ENCODE results near the gene MANBA.
"Not testable (repeated sequence)": the region's sequence is repeated elsewhere in the genome, so short reads cannot be mapped to it uniquely, and the experiment has no call there.

Gene MANBA

DNA sequence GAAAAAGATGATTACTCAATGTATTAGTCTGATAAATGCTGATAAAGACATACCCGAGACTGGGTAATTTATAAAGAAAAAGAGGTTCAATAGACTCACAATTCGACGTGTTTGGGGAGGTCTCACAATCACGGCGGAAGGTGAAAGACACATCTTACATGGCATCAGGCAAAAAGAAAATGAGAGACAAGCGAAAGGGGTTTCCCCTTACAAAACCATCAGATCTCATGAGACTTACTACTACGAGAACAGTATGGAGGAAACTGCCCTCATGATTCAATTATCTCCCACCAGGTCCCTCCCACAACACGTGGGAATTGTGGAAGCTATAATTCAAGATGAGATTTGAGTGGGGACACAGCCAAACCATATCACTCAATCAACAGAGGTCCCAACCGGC lies 141.7 kb downstream of the MANBA start:
- DNase-seq, result not testable (repeated sequence)

DNA sequence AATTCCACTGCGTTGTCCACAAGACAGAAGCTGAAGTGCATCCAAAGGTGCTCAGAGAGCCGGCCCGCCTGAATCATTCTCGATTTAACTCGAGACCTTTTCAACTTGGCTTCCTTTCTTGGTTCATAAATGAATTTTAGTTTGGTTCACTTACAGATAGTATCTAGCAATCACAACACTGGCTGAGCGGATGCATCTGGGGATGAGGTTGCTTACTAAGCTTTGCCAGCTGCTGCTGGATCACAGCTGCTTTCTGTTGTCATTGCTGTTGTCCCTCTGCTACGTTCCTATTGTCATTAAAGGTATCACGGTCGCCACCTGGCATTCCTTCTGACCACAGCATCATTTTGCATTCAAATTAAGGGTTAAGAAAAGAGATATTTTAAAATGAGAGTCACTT lies 144.1 kb downstream of the MANBA start:
- no peak for DNase-seq

DNA sequence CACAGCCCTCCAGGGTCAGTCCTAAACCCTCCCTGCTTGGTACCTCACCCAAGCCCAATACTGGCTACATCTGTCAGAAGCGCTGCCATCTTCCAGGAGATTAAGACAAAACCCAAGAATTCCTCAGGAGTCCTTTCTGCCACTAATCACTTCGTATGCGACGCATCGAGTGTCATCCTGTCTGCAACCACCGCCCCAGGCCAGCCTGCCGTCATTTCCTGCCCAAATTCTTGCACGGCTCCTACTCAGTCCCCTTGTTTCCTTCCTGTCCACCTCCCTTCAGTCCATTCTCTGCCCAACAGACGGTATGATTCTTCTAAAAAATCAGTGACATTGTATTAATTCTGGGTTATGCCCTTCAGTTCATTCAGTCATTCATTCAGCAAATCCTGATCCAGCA lies 146.0 kb downstream of the MANBA start:
- peak; percentile 57 to 65 for DNase-seq

DNA sequence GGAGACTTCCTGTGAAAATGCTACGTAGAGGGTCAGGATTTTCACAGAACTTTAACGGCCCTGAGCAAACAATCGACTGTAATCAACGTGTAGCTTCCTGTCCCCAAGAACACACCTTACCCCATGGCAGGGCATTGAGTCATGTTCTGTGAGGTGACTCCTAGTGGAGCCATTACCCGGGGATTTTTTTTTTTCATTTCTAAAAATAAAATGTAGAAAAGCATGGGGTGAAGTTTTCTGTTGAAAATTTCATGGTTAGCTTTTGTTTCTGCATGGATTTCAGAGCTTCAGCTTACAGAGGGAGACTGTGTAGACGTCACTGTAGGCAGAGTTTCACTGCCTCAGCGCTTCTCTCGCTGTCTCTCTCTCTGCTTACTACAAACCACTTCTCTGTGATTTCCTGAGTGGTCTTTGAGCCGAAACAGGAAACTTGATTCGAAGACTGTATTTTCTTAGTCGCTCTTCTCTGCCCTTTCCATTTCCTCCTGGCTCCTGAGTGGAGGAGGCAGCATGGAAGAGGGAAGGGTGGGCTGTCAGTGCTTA lies 147.9 kb downstream of the MANBA start:
- peak; percentile 54 to 71 for DNase-seq

DNA sequence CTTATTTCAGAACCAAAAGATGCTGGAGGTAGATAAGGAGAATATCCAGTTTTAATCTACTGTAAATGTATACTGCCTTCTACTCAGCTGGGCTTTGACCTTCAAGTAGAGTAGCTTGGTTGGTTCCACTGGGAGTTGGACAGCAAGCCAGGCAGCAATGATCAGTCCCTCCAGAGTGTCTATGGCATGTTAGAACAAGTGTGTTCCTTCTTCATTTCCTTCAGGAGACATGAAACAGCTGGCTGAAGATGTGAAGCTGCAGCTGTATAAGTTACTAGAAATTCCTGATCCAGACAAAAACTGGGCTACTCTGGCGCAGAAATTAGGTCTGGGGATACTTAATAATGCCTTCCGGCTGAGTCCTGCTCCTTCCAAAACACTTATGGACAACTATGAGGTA lies 148.6 kb downstream of the MANBA start:
- no peak for DNase-seq

DNA sequence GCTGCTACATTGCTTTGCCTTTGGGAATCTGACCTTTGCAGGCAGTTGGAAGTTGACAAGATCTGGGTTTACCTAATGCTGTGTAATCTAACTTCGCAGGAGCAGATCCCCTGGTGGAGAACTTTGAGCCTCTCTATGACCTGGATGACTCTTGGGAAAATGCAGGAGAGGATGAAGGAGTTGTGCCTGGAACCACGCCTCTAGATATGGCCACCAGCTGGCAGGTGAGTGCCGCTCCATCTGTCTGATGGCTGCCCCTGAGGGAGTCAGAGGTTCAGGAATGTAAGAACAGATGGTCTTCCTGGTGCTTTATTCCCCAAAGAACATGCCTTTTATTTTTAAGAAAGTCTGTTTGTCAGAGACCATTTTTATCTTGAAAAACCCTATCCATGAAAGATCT lies 150.3 kb downstream of the MANBA start:
- DNase-seq, result no peak

DNA sequence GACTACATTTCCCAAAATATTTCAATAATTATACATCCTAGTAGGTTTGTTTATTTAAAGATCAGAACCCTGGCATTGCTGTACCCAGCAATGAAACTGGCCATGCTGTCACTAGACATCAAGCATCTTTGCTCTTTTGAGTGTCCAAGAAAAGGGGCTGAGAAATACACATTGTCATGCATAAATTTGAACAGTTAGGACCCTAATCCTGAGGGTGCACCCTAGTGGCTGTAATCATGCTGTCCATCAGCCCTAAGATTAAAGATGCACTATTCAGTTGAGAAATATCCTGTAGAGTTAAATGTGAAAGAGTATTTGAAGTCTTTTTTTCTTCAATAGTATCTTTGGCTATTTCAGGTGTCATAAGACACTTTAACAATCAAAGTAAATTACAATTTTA lies 150.8 kb downstream of the MANBA start:
- no peak for DNase-seq

DNA sequence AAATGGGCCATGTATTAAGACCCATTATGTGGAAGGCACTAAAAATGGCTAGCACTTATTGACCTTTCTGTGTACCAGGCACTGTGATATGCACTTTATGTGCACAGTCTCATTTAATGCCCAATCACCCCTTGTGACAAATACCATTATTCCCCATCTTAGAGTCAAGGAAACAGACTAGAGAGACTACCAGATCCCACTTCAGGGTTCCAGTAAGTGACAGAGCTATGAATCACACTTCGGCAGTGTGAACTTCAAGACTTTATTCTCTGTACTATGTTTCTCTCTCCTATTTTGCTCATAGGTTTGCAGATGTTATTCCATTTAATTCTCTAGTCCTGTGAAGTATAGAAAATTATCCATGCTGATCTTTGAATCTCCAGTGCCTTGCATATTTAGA lies 152.6 kb downstream of the MANBA start:
- no peak for DNase-seq

DNA sequence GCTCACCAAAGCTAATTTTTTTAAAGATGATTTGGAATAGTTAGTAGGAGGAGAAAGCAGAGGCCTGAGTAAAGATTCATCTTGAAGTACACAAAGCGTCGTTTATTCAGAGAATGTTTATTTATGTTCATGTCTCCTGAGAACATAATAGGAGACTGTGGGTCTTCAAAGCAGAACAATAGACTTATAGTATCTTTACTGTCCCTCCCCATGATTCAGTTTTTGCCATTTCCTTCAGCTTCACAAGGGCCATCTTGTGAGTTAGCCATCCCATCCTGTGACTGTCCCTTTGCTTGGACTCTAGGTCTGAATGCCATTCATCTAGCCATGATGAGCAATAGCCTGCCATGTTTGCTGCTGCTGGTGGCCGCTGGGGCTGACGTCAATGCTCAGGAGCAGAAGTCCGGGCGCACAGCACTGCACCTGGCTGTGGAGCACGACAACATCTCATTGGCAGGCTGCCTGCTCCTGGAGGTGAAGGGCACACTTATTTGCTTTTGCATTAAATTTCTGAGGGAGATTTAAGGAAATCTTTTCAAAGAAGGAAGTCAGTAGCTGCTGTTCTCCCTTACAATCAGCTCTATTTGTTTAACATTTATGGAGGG lies 153.8 kb downstream of the MANBA start:
- no peak for DNase-seq

DNA sequence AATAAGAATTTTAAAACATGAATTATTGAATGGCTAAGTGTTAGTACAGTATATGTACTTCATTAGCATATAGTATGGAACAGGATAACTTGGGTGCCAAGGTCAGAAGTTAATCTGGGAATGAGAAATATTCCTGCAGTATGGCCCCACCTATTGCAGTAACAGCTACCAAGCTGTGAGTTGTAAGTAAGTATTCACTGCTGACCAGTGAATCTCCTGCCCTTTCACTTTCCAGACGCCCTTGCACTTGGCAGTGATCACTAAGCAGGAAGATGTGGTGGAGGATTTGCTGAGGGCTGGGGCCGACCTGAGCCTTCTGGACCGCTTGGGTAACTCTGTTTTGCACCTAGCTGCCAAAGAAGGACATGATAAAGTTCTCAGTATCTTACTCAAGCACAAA lies 154.5 kb downstream of the MANBA start:
- DNase-seq, result no peak

DNA sequence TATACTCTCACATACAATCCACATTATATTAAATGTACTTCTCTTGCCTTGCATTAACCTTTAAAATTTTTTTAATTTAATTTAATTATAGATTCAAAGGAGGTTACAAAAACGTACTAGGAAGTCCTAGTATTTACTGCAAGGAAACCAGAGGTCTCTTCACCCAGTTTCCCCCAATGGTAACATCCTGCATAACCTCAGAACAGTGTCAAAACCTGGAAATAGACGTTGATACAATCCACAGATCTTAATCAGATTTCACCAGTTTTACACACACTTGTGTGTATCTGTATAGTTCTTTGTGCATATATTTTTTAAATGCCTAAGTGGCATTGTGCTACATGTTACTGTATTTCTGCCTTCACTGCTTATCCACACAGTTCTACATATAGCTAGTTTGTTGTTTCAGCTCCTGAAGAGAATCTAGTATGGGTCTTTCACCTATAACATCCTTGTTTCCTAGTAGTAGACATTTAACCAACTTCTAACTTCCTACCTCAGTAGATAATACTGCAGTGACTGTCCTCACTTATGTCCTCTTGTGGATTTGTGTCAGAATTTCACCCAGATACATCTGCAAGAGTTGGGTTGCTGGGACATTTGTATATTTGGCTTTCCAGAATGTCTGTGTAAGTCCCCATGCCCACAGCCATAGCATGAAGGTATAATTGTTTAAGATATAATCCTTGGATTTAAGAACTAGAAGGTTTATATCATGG lies 156.4 kb downstream of the MANBA start:
- no peak for DNase-seq

DNA sequence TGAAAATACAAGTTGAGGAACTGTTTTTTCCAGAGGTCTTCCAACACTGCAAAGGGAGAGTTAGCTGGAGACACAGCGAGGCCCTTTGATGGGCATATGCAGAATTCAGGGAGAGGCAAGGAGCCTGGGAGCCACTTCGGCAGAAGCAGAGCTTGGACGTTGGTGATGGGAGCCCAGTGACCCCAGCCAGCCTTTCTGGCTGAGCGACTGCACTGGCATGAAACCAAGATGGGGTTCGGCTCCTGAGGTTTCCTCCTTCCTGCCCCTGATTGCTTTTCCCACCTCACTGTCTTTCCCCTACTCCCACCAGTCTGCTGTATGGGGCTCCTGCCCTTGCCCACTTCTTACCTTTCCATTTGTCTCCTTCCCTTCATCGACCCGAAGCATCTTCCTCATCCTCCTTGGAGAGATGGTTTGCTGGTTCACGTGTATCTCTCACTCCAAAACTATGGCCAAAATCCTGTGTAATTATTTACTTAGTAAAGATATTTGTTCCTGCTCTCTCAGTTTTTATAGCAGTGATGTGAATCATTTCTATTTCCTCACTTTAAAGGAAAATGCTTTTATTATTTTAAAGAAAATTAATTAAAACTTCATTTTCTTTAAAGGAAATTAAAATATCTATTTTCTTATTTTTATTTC lies 159.1 kb downstream of the MANBA start:
- no peak for DNase-seq

DNA sequence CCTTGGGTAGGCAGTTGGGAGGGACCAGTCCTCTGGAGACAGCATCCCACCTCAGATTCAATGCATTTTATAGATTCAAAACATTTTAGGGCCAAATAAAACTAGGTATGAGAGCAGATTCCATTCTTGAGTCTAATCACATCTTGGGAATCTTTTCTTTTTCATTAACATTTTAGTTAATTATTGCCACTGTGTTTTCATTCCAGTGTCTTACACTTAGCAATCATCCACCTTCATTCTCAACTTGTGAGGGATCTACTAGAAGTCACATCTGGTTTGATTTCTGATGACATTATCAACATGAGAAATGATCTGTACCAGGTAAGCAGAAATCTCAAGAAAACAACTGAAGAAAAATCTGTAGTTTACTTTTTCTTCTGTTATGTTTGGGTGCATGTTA lies 160.1 kb downstream of the MANBA start:
- DNase-seq, result no peak

DNA sequence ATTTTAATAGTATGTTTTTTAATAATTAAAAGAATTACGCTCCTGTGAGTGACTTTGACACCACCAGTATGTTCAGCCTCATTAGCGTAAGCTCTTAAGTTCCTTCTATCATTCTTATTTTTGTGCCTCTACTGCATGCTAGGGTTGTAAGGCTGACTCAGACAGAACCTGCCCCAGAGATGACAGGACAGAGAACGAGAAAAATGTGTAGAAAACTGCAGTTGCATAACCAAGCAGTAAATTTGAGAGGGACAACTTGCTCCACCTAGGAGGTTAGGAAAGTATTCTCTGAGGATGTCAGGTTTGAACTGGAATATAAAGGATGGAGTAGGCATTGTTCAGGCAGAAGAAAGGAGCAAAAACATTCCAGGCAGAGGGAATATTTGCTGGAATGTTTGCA lies 160.9 kb downstream of the MANBA start:
- no peak for DNase-seq

DNA sequence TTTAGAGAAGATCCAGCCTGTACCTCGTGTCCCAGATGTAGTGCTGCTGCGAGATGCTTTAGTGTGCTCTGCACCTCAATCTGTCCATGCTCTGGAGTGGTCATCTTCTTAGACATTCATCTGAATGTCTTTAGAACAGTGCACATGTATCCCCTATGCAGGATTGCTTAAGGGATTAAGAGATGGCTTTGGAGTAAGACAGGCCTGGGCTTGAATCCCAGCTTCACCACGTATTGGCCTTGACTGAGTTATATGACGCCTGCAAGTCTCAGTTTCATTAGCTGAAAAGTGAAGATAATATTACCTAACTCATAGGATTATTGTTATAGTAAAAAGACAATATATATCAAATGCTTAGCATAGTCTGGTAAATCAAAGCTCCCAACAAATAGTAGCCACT lies 161.3 kb downstream of the MANBA start:
- no peak for DNase-seq

DNA sequence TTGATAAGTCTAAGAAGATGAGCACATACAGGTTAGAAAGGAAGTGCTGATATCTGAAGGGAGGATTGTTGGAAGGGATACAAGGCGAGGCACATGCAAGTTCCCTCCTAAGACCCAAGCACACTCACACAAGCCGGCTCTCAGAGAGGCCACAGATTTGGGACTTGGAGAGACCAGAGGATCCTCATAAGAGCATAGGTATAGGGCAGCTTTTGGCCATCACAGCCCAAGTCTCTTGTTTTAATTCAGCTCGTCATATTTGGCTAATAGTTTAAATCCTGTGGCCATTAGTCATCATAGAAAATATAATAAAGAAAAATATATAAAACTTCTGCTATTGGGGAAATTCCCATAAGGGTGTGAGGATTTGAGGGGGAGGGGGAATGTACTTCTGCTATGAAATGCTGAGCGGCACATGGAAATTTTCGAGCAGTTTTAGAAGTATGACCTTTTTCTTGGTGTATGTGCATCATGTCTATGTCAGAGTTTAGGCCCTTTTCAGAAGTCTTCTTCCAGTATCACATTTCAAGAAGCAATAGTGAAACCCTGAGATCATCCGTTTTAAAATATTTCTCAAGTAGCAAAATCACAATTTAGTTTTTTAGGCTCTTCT lies 161.9 kb downstream of the MANBA start:
- no peak for DNase-seq

DNA sequence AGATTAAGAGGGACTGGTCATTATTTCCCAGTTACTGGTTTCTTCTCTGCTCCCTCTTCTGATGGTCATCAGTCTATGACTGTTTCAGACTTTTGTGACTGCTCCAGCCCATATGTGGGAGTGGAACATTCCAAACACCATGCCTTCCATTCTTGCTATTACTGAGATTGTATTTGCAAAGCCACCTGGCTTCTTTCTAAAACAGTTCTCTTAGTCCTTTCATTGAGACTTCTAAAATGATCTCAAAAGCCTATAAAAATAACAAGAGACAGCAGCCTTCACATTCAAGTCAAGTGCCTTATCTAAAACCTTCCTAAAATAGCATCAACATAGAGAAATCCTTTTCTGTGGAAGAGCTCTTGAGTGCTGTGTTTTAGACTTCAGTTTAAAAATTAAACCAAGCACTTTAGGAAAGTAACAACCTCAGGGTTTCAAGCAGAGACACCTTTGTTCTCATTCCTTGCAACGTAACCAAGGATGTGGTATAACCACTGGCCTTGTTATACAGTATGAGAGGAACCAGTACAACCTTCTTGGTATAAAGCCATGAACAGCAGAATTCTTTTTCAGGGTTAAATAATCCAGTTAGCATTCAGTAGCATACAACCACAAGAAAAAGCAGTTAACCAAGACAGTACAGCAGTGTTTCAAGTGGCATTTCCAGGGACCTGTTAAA lies 162.5 kb downstream of the MANBA start:
- DNase-seq, result peak in 1 of 2 donors; percentile 56

DNA sequence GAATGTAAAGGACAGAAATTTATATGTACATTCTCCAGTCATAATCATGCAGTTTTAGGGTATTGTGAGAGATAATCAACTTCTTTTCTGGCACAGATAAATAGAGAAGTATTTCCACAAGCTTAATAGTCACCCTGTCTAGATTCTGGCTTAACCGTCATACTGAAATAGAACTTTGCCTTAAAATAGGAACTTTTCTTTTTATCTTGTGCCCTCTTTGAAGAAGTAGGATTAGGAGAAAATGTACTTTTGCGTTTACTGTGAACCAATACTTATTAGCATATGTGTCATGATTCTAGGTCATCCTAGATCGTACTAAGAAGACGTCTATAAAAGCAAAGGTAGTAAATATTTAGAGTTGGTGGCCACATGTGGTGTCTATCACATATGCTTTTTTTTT lies 164.2 kb downstream of the MANBA start:
- DNase-seq, result no peak

DNA sequence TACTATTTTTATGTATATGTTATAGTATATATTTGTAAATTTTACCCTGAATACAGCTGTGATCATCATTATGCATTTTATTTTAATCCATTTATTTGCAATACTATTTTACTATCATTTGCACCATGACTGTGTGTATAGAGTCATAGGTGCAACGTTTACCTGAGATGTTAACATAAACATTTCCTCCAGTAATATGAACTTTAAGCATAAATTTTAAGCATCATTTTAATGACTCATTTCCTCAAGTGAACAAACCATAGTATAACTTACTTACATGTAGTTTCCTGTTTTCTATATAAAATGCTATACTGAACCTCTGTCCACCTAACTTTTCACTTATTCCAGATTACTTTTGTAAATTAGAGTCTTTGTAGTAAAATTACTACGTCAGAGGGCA lies 166.8 kb downstream of the MANBA start:
- DNase-seq, result no peak

DNA sequence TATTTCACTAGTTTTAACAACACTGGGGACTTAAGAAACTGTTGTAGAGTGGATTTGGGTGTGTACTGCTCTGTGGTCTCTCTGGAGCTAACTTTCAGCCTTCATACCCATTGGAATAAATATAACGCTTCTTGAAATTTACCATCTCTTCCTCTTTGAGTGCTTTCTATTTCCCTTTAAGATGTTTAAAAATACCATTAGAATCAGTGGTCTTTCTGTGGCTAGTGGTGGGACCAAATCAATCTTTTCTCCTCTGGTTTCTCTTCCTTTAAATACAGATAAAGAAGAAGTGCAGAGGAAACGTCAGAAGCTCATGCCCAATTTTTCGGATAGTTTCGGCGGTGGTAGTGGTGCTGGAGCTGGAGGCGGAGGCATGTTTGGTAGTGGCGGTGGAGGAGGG lies 167.6 kb downstream of the MANBA start:
- no peak for DNase-seq

DNA sequence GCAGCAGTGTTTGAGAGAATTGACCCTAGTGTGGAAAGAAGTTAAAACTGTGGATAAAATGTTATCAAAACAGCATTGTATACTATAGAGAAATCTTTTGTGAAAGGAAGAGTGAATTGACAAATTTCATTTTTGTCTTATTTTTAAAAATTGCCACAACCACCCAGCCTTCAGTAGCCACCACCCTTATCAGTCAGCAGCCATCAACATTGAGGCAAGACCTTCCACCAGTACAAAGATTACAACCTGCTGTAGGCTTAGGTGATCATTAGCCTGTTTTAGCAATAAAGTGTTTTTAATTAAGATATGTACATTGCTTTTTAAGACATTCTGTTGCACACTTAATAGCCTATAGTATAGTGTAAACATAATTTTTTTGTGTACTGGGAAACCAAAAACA lies 168.5 kb downstream of the MANBA start:
- DNase-seq, result no peak

DNA sequence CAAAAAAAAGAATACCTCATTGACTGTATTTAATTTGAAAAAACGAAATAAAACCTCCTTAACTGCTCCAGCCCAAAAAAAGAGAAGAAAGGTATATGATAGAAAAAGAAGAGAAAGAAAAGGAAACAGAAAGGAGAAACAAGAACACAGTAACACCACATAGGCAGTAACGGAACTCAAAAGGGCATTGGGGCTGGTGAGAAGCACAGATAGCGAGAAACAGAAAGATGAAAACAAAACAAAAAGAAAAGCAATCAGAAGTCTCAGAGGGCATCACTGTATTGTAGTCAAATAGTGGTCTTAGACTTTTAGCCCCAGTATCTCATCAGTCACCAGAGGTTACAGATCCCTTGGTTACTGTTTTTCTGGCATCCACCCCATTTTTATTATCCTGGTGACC lies 171.0 kb downstream of the MANBA start:
- no peak for DNase-seq

DNA sequence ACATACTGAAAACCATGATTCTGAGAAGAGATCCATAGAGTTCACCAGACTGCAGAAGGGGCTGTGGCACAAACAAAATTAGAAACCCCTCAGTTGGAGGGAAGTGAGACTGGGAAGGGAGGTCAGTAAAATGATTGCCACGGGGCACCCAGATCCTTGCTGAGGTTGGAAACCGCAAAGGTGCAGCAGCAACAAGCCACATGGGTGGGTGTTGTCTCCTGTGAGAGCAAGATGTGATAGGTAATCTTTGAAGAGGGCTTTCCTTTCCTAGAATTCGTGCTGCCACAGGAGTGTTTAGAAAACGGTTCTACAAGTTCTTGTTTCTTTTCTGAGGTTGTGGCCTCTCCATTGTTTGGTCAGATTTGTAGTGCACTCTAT lies 174.1 kb downstream of the MANBA start:
- DNase-seq, result peak; percentile 26 to 49
